ENCODE measurements around the gene GALNT1. TPM values are rescaled to one million over a fixed set of nuclear protein-coding genes. Genes with fewer than 3 reads are reported as not detected.

Gene GALNT1
- total RNA-seq, 1 experiment from 2014 or later = 105 TPM

GRCh38 chr18:35755369-35755768, 173.8 kb downstream of the GALNT1 start:
- peaks cover 5% of the 10 kb centered on the region for H3K9me3 Mint-ChIP-seq (ENCODE audit: low read depth, unreplicated experiment)
- intact Hi-C loops (cut with micrococcal nuclease; ENCODE audit: unreplicated experiment) = loop anchor here (10.0 kb wide), 1 partner anchor 371 kb away; no protein-coding TSS in a partner anchor
- no peak for TF ChIP-seq CTCF (IDR thresholded peaks at IDR 0.05; ENCODE audit: unreplicated experiment)
- H3K4me3 Mint-ChIP-seq (ENCODE audit: low read depth, unreplicated experiment) = no peak overlapping the region
- BruUV-seq (replicated peaks) = no TSS peak
- H3K27ac Mint-ChIP-seq (ENCODE audit: unreplicated experiment) = no peak overlapping the region
- no peaks in the 10 kb centered on the region for H3K36me3 Mint-ChIP-seq (ENCODE audit: insufficient read depth, unreplicated experiment)
- H3K4me1 Mint-ChIP-seq (ENCODE audit: low read depth, unreplicated experiment) = no peaks in the 10 kb centered on the region
- CTCF ChIA-PET = no interaction called here
- H3K27me3 Mint-ChIP-seq (ENCODE audit: unreplicated experiment) = peaks cover 31% of the 10 kb centered on the region
- DNase-seq = no peak

- no TSS peak for BruUV-seq (replicated peaks)
- intact Hi-C loops (cut with micrococcal nuclease; ENCODE audit: unreplicated experiment) = loop anchor here (1.0 to 10.0 kb wide), 3 partner anchors 194 to 528 kb away; no protein-coding TSS in a partner anchor
- Mint-ChIP-seq H3K27ac (ENCODE audit: unreplicated experiment) (no peak overlapping the region), H3K27me3 (ENCODE audit: unreplicated experiment) (peaks cover 43% of the 10 kb centered on the region), H3K4me3 (ENCODE audit: low read depth, unreplicated experiment) (no peak overlapping the region), H3K36me3 (ENCODE audit: insufficient read depth, unreplicated experiment) (no peaks in the 10 kb centered on the region), H3K9me3 (ENCODE audit: low read depth, unreplicated experiment) (peaks cover 5% of the 10 kb centered on the region), H3K4me1 (ENCODE audit: low read depth, unreplicated experiment) (no peaks in the 10 kb centered on the region)
- DNase-seq = peak; percentile 68
- TF ChIP-seq CTCF (IDR thresholded peaks at IDR 0.05; ENCODE audit: unreplicated experiment) = peak; percentile 78
- CTCF ChIA-PET = interaction anchor here (0.6 to 1.0 kb wide), 9 partner anchors 123 to 528 kb away, joined by 3 to 15 read pairs (median 4); partner anchors contain the start of gene RMP24
These were observed 175.1 kb downstream of the GALNT1 start for GRCh38 chr18:35756506-35757117.

Small RNAs within 50 kb of the gene (microRNA-seq; reads per million reads assigned to microRNA genes)
- not detected for gene MIR3975

Other genes starting within 250 kb of the GALNT1 start
- gene ZNF24, start 237.3 kb upstream of the GALNT1 start, total RNA-seq (2022) = 56.3 and 60.0 TPM in 2 replicates
- gene ZNF396, start 204.4 kb upstream of the GALNT1 start, total RNA-seq (2022) = 1.7 and 2.7 TPM in 2 replicates
- gene INO80C, start 83.8 kb upstream of the GALNT1 start, total RNA-seq (2022) = 27.0 and 41.9 TPM in 2 replicates